SK-N-MC (cell line): ENCODE measurements around the gene KATNAL1.

Source experiments
- DNase-seq: peaks from one replicate; pipeline ENCODE4 v3.0.0-alpha.2; 2011; ENCODE audit warnings: low read depth, low spot score
- H3K27ac ChIP-seq: fragments of 200-600 bp; sonication (generic); 2 replicates; pipeline ENCODE4 v1.5.1; 2016; ENCODE audit warnings: mixed run types
- H3K36me3 ChIP-seq: fragments of 200-600 bp; sonication (generic); 2 replicates; pipeline ENCODE4 v1.6.1; 2017; ENCODE audit warnings: antibody characterized with exemption, low read length, mixed read lengths; ENCODE audit not compliant: insufficient read depth
- H3K4me3 ChIP-seq: fragments of 200-600 bp; sonication (generic); 2 replicates; pipeline ENCODE4 v1.5.1; 2016
- H3K9ac ChIP-seq: fragments of 200-600 bp; sonication (generic); 2 replicates; pipeline ENCODE4 v1.8.0; 2017; ENCODE audit warnings: mixed run types, mixed read lengths; ENCODE audit not compliant: insufficient read length
- H3K9me3 ChIP-seq: fragments of 200-600 bp; sonication (generic); 2 replicates; pipeline ENCODE4 v1.6.1; 2017; ENCODE audit warnings: low read depth, mild to moderate bottlenecking, antibody characterized with exemption, low read length, moderate library complexity, mixed read lengths
- EZH2 ChIP-seq: fragments of 200-600 bp; sonication (generic); IDR thresholded peaks from one replicate; pipeline ENCODE4 v1.6.1; 2017; ENCODE audit warnings: antibody characterized with exemption
- FOXP2 ChIP-seq: optimal IDR thresholded peaks from 2 replicates; pipeline ENCODE3; 2011; ENCODE audit warnings: mild to moderate bottlenecking, moderate library complexity; ENCODE audit not compliant: insufficient read depth; ENCODE audit errors: extremely low read length, control extremely low read depth
- POLR2AphosphoS5 ChIP-seq: IDR thresholded peaks from 2 replicates; pipeline ENCODE4 v1.6.1; 2012; ENCODE audit warnings: mild to moderate bottlenecking, low read depth, low read length, borderline replicate concordance

KATNAL1 gene

DNA sequence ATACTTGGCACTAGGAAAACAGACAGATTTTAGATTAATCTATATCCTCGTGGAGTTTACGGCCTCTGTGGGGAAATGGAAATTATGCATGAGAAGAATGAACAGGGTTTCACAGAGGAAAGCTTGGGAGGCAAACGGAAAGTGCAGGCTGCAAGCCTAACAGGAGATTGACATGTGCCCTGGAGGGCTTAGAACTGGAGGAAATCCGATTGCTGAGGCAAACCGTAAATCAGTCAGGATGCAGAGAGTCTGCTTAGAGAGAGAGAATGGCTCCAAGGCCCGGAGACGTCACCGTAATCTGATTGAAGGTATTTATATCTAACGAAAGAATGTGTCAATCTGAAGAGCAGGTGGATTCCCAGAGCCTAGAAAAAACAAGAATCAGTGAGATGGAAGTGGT, 143.2 kb downstream of the KATNAL1 start:
- TF ChIP-seq FOXP2 (no peak), POLR2AphosphoS5 (no peak), EZH2 (no peak)
- H3K36me3 ChIP-seq = no peaks in the 10 kb centered on the region

GRCh38 chr13:30163441-30163840, 143.9 kb downstream of the KATNAL1 start:
- H3K9ac ChIP-seq = no peak overlapping the region
- no peak for DNase-seq
- H3K27ac ChIP-seq = no peak overlapping the region
- H3K36me3 ChIP-seq = no peaks in the 10 kb centered on the region
- H3K4me3 ChIP-seq = no peak overlapping the region
- no peaks in the 10 kb centered on the region for H3K9me3 ChIP-seq
- TF ChIP-seq EZH2 = no peak
- TF ChIP-seq POLR2AphosphoS5 = no peak
- TF ChIP-seq FOXP2 = no peak

More for the DNA sequence above, 143.2 kb downstream of the KATNAL1 start:
- H3K9me3 ChIP-seq = no peaks in the 10 kb centered on the region
- DNase-seq = no peak
- H3K4me3 ChIP-seq = no peak overlapping the region
- H3K9ac ChIP-seq = no peak overlapping the region
- no peak overlapping the region for H3K27ac ChIP-seq

- no peak overlapping the region for H3K27ac ChIP-seq
- DNase-seq = no peak
- no peak overlapping the region for H3K4me3 ChIP-seq
- H3K9me3 ChIP-seq = no peaks in the 10 kb centered on the region
- TF ChIP-seq EZH2 = no peak
- no peak for TF ChIP-seq FOXP2
- TF ChIP-seq POLR2AphosphoS5 = no peak
- no peak overlapping the region for H3K9ac ChIP-seq
- H3K36me3 ChIP-seq = no peaks in the 10 kb centered on the region
These were observed 147.9 kb downstream of the KATNAL1 start for GRCh38 chr13:30159446-30159839.

- no peak overlapping the region for H3K9ac ChIP-seq
- H3K27ac ChIP-seq = no peak overlapping the region
- no peak for TF ChIP-seq POLR2AphosphoS5
- TF ChIP-seq EZH2 = no peak
- TF ChIP-seq FOXP2 = no peak
- no peaks in the 10 kb centered on the region for H3K36me3 ChIP-seq
- DNase-seq = no peak
- no peaks in the 10 kb centered on the region for H3K9me3 ChIP-seq
- H3K4me3 ChIP-seq = no peak overlapping the region
These were observed 148.4 kb downstream of the KATNAL1 start for GRCh38 chr13:30158774-30159445.

DNA sequence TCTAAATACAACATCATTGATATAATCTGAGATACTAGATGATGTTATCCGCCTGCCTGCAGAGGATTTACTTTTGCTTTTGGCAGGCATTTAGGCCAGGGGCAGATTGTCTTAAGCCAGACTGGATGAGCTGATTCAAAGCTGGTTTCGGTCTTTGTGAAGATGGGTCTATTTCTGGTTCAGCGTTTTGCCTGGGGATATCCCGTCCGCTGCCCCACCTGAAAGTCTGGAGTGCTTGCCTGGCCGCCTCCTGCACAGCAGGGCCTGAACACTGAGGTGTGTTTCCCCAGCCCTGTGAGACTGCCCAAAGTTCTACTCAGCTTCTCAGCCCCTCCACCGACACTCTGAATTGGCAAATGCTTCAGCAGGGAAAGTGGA, 149.7 kb downstream of the KATNAL1 start:
- DNase-seq = no peak
- Histone ChIP-seq H3K9me3 (no peaks in the 10 kb centered on the region), H3K9ac (no peak overlapping the region), H3K36me3 (no peaks in the 10 kb centered on the region), H3K4me3 (no peak overlapping the region), H3K27ac (no peak overlapping the region)
- TF ChIP-seq EZH2 (no peak), POLR2AphosphoS5 (no peak), FOXP2 (no peak)

DNA sequence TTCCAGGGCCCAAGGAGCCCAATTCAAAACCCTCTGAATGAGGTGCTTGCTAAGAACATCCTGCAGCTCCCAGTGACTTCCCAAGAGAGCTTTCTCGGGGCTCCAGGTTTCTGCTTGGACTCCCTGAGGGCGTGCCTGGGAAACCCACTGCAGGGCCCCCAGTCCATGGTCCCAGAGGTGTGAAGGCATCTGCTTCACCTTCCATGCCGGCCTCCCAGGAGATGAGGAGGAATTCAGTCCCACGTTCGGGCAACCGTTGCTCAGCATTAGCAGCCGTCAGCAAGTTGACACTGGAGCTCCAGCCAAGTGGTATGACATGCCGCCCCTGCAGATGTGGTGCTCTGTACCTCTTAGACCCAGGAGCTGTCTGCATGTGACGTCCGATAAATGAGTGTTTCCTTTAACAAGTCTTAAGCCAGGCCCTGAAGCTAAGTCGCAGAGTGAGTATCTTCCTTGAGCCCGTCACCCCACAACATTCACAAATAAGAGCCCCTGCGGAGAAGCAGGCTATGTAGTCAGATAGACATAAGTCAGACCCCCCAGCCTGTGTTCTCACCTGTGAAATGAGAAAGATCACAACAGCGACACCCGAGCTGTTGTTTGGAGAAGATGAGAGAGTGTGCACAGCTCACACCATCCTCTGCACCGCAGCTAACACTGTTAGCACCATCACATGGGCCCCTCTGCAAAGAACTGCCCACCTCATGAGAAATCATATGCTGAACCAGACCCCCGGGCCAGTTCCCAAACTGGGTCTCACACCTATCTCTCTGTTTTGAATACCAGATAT, 150.3 kb downstream of the KATNAL1 start:
- no peak overlapping the region for H3K9ac ChIP-seq
- no peak for TF ChIP-seq POLR2AphosphoS5
- no peak for TF ChIP-seq EZH2
- TF ChIP-seq FOXP2 = no peak

DNA sequence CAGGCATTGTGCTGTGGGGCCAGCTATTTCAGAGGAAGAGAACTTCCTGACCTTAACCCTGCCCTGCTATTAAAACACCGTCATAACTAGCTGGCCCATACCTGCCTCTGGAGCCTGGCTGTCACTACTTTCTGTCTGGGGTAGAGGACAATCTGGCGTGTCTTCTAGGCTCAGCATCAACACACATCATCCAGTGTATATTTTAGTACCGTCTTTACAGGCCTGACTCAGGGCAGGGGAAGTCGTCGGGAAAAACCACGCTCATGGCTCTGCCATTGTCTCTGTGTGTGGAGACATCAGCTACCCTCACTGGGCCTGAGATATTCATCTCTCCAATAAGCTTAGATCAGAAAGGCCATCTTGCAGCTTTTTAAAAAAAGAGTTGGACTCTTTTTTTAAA, 151.1 kb downstream of the KATNAL1 start:
- no peaks in the 10 kb centered on the region for H3K36me3 ChIP-seq
- H3K4me3 ChIP-seq = no peak overlapping the region
- H3K27ac ChIP-seq = no peak overlapping the region
- DNase-seq = no peak
- no peak for TF ChIP-seq FOXP2
- TF ChIP-seq EZH2 = no peak
- no peak for TF ChIP-seq POLR2AphosphoS5
- no peak overlapping the region for H3K9ac ChIP-seq
- no peaks in the 10 kb centered on the region for H3K9me3 ChIP-seq

More for the DNA sequence above, 150.3 kb downstream of the KATNAL1 start:
- Histone ChIP-seq H3K27ac (no peak overlapping the region), H3K9me3 (no peaks in the 10 kb centered on the region), H3K4me3 (no peak overlapping the region), H3K36me3 (no peaks in the 10 kb centered on the region)
- DNase-seq = no peak

- TF ChIP-seq FOXP2 (no peak), EZH2 (no peak), POLR2AphosphoS5 (no peak)
- H3K36me3 ChIP-seq = no peaks in the 10 kb centered on the region
- H3K9me3 ChIP-seq = no peaks in the 10 kb centered on the region
- no peak overlapping the region for H3K9ac ChIP-seq
- H3K4me3 ChIP-seq = no peak overlapping the region
- no peak for DNase-seq
- no peak overlapping the region for H3K27ac ChIP-seq
These were observed 152.4 kb downstream of the KATNAL1 start for GRCh38 chr13:30154931-30155330.

GRCh38 chr13:30154531-30154930, 152.8 kb downstream of the KATNAL1 start:
- Histone ChIP-seq H3K9me3 (no peaks in the 10 kb centered on the region), H3K4me3 (no peak overlapping the region), H3K9ac (no peak overlapping the region), H3K27ac (no peak overlapping the region), H3K36me3 (no peaks in the 10 kb centered on the region)
- no peak for TF ChIP-seq EZH2
- TF ChIP-seq FOXP2 = no peak
- TF ChIP-seq POLR2AphosphoS5 = no peak
- no peak for DNase-seq
